Cerebellar nuclear complex (tissue), 1 donor: ENCODE results near the gene VPS11.
"Not testable (repeated sequence)": the region's sequence is repeated elsewhere in the genome, so short reads cannot be mapped to it uniquely, and the experiment has no call there.

Experiments used
- DNase-seq, 2 experiments: peaks; one replicate each; lab custom pipeline; 2025; lab: John Stamatoyannopoulos, UW

The VPS11 gene

DNA sequence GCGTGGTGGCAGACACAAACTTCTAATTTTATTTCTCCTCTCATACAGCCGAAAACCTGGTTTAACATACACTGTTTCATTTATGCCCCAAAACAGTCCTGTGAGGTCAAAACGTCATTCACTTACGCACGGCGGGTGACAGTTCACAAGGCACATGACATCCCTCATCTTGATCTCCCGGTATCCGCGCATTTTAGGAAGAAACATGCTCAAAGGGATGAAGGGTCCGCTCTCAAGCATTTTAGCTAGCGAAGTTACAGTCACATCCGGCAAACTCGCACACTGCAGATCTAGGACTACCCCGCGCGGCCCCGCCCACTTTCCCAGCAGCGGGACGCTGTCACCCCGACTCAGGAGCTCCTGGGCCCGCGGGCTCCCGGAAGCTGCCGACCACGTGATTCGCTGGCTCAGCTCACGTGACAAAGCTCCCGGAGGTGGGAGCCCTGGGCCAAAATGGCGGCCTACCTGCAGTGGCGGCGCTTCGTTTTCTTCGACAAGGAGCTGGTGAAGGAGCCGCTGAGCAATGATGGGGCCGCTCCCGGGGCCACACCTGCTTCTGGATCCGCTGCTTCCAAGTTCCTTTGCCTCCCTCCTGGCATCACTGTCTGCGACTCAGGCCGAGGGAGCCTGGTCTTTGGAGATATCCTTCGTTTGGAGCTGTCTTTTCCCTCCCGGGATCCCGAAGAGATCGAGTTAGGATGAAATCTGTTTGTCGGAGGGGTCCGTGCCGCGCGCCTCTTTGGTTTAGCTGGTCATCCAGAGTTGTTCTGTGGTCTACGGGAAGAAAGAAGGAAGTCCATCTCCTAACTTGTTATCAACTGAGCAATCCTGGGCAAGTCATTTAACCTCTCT lies at the start of gene VPS11:
Gene VPS11, plus strand, starts transcription at position 448 of the 852 bp plus-strand sequence. Its CDS starts 6 bp downstream, at position 454.
- peak; percentile 68 to 78 for DNase-seq

DNA sequence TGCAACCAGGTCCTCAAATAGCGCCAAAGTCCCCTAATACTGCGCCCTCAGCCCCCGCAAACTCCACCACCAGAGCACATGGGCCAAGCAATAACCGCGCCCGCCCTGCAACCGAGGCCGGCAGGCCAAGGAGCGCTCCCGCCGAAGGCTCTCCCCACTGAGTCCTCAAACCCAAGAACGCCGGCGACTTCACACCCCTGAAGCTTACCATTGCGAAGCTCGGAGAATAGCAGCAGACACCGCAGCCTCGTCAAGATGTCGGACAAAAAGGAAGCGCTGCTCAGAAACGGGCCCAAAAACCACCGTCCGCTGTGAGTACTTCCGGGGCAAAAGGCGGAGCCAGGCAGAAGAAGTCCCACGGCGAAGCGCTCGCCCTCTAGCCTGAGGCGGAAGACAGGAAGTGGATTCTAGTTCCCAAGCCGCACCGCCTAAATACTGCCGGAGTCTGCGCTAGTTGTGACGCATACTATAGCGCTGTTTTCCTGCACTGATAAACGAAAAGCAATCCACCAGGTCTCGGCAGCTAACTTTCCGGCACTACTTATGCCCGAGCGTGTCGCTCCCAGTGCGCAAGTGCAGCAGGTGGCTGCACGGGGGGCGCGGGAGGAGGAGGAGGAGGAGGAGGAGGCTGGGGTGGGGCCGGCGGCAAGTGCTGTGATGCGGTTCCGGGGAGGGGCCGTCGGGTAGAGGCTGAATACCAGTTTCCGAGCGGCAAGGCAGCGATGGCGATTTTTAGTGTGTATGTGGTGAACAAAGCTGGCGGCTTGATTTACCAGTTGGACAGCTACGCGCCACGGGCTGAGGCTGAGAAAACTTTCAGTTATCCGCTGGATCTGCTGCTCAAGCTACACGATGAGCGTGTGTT lies 49.3 kb upstream of the VPS11 start, which contains the start of the genes RPS25 and TRAPPC4:
Gene RPS25, minus strand, starts transcription at position 270 of the 865 bp plus-strand sequence. Its CDS starts 59 bp downstream, at position 211.
Gene TRAPPC4, plus strand, starts transcription at position 693 of the 865 bp plus-strand sequence. Its CDS starts 30 bp downstream, at position 723.
- peak; percentile 80 to 89 for DNase-seq

DNA sequence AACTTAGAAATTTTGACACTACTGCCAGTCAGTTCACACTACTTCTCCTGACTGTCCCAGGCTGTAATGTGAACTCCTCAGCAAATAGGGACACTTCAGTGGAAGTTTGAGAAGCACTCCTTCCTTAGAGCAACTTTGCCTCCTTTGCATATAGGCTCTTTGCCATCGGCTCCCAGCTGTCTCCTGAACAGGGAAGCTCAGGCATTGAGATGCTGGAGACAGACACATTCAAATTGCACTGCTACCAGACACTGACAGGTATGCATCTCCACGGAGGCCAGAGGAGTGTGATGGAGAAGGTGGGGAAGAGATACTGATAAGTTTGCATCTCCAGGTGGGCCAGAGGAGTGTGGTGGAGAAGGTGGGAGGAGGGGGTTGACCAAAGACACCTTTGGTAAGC lies 47.6 kb upstream of the VPS11 start:
- no peak for DNase-seq

DNA sequence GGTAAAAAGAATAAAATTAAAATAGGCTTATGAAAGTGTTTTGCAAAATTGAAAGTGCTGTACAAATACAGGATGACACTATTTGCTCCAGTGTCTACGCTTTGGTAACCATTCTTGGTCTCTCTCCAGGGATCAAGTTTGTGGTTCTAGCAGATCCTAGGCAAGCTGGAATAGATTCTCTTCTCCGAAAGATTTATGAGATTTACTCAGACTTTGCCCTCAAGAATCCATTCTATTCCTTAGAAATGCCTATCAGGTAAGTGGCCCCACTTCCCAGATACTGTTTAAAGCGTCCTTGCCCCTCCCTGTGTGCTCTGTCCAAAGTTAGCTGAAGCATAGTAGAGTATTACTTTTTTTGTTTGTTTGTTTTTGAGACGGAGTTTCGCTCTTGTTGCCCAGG lies 46.0 kb upstream of the VPS11 start:
- no peak for DNase-seq

DNA sequence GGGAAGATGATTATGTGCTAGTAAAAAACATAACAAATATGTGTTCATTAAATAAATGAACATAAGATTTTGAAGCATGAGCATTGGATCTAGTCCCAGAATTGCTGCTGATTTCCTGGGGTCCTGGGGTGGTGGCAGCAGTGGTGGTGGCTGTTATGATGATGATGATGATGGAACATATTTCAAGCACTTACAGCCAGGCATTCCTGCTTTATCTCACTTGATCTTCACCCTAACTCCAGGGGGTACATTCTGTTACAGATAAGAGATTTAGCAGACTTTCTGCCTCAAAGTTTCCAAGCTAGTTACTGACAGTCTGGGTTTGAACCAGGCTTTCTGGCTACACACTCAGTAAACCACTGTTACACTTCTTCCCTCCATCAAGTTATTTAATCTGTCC lies 43.9 kb upstream of the VPS11 start:
- no peak for DNase-seq

DNA sequence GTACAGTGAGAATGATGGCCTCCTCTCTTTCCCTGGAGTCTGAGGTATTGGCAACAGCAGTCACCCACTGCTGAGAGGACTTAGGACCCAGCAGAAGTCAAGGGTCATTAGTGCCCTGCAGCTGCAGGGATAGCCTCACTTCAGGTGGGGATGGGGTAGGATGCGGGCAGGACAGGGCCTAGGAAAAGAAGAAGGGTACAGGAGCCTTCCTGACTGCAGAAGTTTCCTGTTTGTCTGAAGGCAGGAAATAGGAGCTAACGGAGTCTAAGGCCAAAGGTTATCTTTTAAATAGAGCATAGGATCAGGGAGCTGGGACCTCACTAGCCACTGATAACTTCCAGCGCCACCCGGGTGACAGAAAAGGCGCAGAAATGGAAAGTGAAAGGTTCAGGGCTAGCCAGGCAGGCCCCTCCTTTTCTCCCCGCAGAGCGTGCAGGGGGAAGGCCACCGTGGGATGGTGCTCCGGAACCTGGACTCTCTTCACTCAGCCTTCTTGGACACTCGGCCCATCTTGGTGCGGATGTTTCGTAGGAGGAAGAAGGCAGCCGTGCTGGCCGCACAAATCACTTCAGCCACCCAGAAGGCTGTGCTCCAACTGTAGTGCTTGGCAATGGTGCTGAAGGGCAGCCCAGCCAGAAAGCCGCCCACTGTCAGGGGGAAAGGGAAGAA lies 43.1 kb upstream of the VPS11 start:
- no peak for DNase-seq

DNA sequence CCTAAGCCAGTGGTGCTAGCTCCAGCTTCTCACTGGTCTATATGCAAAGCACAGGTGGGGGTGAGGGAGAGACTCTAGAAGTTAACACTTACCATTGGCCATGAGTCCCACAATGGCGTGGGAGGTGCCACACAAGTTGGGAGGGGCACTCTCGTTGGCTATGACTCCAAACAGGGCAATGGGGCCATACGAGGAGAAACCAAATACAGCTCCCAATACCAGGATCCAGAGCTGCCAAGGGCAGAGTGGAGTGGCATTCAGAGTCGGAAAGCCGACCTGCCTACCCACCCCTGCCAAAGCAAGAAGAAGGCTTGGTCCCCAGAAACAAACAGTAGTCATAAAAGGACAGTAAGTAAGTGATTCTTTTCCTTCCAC lies 42.5 kb upstream of the VPS11 start:
- no peak for DNase-seq

DNA sequence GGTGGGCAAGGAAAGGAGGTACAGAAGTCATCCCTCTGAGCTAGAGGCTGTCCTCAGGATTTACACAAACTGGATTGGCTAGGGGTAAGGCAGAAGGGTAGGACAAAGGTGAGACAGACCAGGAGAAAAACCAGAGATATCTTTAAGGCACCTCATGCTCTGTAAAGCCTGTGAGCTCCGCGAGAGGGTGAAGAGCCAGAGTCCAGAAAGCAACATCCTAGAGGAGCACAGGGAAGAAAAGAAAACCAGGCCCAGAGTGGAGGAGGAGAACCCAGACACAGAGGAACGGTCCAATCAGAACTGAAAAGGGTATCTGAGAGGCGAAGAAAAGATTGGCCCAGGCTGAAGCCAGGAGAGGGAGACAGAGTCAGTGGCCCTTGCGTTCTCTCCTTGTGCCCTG lies 42.1 kb upstream of the VPS11 start:
- DNase-seq = no peak

DNA sequence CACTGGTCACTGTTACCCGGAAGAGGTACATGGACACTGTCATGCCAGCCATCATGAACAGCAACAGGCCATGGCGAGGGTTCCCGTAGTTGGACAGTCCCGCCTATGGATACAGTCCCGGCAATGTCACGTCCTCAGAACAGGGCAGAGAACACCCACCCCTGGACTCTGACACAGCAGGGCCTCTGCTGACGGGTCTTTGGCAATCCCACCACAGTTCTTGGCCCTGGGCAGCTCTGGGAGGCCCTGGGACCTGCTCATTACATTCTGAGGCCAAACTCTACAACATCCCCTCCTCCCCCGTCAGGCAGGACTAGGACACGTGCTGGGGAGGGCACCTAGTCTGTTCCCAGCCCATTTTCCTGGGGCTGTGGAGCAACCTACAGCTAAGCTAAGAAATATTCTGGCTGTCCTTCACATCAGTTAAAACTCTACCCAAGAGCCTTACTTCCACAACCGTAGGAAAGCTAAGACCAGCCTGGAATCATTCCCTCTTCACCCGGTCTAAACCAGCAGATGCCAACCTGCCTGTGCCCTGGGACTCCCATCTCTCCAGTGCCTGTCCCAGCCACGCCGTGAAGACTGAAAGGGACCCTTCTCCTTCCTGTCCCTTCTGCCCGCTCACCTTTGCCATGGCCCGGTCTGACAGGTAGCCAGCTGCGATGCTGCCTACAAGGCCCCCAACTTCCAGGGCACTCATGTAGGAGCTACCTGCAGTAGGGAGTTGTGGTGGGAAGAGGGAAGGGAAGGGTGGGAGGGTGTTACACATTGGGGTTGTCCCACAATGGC lies 41.4 kb upstream of the VPS11 start:
- no peak for DNase-seq

DNA sequence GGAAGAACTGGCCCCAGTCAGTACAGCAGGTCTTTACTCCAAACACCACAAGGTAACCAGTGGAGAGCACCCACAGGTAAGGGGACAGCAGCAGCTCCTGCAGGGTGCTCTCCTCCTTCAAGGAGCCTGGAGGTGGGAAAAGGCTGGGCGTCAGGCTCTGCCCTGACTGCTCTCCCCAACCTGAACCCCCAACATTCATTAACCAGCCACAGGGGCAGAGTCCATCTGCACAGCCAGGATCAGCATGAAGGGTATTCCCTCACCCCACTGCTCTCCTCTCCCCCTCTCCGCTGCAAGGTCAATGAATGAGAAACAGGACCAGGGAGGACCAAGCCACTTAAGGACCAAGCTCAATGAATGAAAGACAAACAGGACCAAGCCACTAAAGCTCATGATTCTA lies 40.6 kb upstream of the VPS11 start:
- no peak for DNase-seq

DNA sequence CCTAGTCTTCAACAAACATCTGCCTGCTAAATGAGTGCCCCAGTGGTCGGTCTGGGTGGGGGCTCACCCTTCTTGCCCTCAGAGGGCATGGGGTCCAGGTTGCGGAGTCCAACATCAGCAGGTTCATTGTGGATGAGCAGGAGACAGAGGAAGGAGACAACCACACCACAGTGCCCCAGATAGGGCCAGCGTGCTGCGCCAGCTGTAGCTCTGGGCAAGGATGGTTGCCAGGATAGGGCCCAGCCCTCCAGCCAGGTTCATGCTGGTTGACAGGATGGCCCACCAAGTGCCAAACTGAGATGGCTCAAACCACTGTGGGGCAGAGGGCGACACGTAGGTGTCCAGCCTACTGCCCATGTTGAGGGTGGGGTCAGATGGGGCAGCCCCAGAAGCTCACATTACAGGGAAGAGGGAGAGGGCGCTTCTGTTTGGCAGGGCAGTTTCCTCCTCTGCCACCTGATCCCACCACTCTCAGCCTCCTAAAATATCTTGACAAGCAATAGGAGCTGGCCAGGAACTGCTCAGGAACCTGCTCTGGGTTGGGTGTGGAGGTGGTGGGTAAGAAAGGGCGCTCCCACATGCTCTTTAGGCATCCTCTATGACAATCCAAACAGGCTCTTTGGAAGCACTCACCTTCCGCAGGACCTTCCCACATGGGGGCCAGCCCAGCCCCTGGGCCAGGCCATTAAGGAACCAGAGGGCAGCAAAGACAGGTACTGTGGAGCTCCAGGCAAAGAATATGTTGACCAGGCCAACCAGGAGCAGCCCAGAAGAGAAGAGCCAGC lies 39.9 kb upstream of the VPS11 start:
- DNase-seq = no peak

DNA sequence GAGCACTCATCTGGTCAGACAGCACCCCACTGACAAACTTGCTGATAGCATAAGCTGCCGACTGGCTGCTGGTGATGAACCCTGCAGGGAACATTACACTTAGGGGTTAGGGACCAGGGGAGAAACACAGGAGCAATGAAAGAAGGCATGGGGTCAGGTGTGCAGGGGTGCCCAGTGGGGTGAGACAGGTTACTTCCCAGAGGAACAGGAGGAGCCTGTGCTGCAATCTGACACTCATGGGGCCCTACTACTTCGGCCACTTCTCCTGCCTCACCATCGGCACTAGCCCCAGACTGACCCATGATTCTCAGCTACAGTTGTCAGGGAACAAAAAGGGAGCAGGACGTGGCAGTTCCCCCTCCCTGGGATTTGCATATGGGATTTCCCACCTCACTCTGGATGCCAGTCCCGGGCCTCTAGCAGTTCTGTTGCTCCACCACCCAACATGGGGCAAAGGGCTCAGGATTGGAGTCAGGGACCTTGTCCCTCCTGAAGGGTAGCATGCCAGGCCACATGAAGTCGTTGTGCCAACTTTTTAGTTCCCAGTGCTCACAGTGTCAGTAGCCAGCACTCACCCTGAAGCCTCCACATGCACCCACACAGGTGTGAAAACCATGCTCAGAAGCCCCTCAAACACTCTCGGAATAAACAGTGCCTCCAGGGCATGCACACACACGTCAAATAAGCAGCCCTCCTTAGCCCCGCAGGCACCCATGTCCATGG lies 39.1 kb upstream of the VPS11 start:
- DNase-seq = no peak

DNA sequence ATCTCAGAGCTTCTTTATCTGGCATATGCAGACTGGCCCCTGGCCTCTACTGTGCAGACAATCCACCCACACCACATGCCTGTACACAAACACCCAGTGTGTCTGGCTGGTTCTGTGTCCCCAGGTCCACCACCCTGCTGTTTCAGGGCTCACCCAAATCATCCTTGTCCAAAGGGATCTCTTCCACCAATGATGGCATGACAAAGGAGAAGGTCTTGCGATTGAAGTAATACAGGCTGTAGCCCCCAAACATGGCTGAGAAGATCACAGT lies 38.6 kb upstream of the VPS11 start:
- no peak for DNase-seq

DNA sequence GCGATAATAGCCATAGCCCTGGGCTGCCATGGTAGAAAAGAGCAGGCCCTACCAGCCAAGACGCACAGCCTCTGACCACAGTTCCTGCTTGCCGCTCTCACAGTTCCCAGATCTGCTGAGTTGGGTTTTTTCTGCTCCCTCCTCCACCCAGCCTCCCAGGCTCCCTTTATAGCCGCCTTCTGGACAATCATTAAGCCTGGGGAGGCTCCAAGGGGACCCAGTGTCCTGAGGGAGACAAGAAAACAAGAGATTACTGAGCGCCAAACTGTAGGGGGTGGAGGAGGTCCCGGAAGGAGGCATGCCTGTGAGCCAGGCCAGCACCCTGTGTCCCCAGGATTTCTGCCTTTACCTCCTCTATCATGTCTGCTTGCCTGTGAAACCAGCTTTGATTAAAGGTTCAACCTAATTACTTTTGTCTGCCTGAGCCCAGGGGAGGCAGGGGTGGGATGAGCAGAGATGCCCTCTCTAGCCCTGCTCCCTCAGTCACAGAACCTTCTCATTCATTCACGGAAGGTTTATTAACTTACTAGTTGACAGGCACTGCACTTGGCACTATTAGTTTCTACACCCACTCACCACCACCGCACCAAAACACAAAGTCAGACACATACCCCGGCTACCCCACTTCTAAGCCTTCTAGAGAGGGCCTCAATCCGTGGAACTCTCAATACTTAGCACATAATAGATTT lies 38.1 kb upstream of the VPS11 start:
- no peak for DNase-seq

DNA sequence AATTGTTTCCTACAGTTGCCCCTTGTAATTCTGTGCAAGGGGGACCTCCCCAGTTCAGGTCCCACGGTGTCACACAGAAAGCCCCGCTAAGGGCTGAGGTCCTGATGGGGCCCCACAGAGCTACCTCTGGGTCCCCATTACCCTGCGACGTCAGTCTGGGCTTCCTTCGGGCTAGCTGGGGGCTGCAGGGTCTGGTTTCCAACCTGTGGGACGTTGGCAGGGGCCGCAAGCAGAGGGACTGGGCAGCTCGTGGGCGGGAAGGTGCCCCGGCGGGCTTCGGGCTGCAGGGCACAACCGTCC lies 37.6 kb upstream of the VPS11 start:
- no peak for DNase-seq

DNA sequence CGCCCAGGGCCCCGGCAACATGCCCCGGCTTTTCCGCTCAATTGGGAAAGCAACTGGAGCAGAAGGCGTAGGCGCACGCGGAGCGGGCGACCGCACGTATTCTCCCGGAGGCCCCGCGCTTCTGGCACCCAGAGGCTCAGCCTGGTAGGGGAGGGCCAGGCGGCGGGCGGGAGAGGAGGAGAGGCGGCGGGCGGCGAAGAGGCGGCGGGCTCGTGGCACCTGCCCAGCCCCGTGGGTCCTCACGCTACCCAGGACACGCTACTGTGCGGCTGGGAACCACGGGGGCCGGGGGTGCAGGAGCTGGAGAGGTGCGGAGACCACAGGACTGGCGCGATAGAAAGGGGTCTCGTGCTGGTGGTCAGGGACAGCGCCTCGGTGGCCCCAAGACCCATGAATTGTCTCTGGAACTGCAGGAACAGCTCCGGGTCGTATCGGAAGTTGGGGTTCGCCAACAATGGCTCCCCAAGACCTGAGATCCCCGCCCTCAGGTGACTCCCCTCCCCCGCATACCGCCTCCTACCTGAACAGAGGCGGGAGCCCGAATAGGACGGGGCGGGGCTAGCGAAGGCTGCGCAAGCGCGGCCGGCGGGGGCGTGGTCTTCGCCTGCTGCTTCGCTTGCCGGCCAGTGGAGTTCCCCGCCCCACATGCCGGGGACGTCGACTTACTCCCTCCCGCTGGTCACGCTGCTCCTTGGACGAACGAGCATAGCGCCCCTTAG lies 37.1 kb upstream of the VPS11 start, which contains the start of gene SLC37A4:
Gene SLC37A4, minus strand, starts transcription at position 549 of the 719 bp plus-strand sequence.
- peak; percentile 75 to 96 for DNase-seq

DNA sequence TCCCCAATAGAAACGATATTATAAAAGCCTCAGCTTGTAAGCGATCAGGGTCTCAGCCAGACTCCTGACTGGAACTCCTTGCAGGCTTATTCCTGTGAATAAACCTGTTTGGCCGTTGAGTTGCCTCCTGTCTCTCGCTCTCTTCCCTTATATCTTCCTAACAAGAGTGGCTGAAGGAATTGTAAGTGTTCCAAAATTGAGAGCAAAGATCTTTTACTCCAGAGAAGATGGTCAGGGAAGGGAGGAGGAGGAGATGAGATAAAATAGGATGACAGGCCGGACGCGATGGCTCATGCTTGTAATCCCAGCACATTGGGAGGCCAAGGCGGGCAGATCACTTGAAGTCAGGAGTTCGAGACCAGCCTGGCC lies 35.7 kb upstream of the VPS11 start:
- no peak for DNase-seq

DNA sequence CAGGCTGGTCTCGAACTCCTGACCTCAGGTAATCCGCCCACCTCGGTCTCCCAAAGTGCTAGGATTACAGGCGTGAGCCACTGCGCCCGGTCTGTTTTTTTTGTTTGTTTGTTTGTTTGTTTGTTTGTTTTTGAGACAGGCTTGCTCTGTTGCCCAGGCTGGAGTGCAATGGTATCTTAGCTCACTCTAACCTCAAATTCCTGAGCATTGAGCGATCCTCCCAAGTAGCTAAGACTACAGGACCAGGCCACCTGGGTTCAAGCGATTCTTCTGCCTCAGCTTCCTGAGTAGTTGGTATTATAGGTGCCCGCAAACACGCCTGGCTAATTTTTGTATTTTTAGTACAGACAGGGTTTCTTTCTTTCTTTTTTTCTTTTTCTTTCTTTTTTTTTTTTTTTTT lies 34.2 kb upstream of the VPS11 start:
- DNase-seq = not testable (repeated sequence)

DNA sequence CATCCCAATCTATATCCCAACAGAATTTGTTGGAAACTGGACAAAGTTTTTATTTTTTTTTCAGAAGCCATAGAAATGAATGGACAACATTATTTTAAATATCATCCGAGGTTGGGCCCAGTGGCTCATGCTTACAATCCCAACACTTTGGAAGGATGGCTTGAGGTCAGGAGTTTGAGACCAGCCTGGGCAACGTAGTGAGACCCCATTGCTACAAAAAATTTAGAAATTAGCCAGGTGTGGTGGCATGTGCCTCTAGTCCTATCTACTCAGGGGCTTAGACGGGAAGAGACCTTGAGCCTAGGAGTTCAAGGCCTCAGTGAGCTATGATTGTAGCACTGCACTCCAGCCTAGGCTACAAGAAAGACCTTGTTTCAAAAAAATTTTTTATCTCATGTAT lies 32.8 kb upstream of the VPS11 start:
- DNase-seq = no peak
